HG02938 (cell line): ENCODE measurements around the gene CFLAR.
"Not testable (repeated sequence)": the region's sequence is repeated elsewhere in the genome, so short reads cannot be mapped to it uniquely, and the experiment has no call there.

Source experiments
- ATAC-seq: cut with Tn5 transposase; IDR thresholded peaks from one replicate; pipeline ENCODE4 v1.9.1; 2021; ENCODE audit warnings: mild to moderate bottlenecking, moderate library complexity; ENCODE audit not compliant: unreplicated experiment

The CFLAR gene

GRCh38 chr2:201116115-201116958 is at the start of gene CFLAR:
TSS of gene CFLAR (plus strand) at chr2:201116164. CDS start at chr2:201129866, 13,702 bp downstream.
- peak; percentile 24 for ATAC-seq

GRCh38 chr2:201070948-201071478 is 45.0 kb upstream of the CFLAR start:
- peak; percentile 16 for ATAC-seq

- peak; percentile 96 for ATAC-seq
Measured at GRCh38 chr2:201071479-201072200, 44.3 kb upstream of the CFLAR start, which contains the start of the genes HYCC2 and NDUFB3. TSS of gene HYCC2 (minus strand) at chr2:201071671. CDS start at chr2:201024009, 47,662 bp downstream. TSS of gene NDUFB3 (plus strand) at chr2:201072001. CDS start at chr2:201078883, 6,882 bp downstream.

- ATAC-seq: no peak
Measured at GRCh38 chr2:201072201-201072530, 43.8 kb upstream of the CFLAR start.

- no peak for ATAC-seq
Measured at GRCh38 chr2:201073071-201073470, 42.9 kb upstream of the CFLAR start.

GRCh38 chr2:201074996-201075395 is 41.0 kb upstream of the CFLAR start:
- no peak for ATAC-seq

- no peak for ATAC-seq
Measured at GRCh38 chr2:201084863-201085262, 31.1 kb upstream of the CFLAR start.

GRCh38 chr2:201090574-201090973 is 25.4 kb upstream of the CFLAR start:
- ATAC-seq: no peak

GRCh38 chr2:201093573-201093972 is 22.4 kb upstream of the CFLAR start:
- no peak for ATAC-seq

- no peak for ATAC-seq
Measured at GRCh38 chr2:201100497-201100896, 15.5 kb upstream of the CFLAR start.

- ATAC-seq: no peak
Measured at GRCh38 chr2:201105759-201106158, 10.2 kb upstream of the CFLAR start.

GRCh38 chr2:201107624-201108023 is 8.3 kb upstream of the CFLAR start:
- no peak for ATAC-seq

GRCh38 chr2:201108341-201108740 is 7.6 kb upstream of the CFLAR start:
- no peak for ATAC-seq

- ATAC-seq: no peak
Measured at GRCh38 chr2:201109186-201109585, 6.8 kb upstream of the CFLAR start.

- no peak for ATAC-seq
Measured at GRCh38 chr2:201110615-201111014, 5.3 kb upstream of the CFLAR start.

- ATAC-seq: no peak
Measured at GRCh38 chr2:201111096-201111495, 4.9 kb upstream of the CFLAR start.

- ATAC-seq: no peak
Measured at GRCh38 chr2:201114350-201114749, 1.6 kb upstream of the CFLAR start.

- ATAC-seq: no peak
Measured at GRCh38 chr2:201114846-201115245, 1.1 kb upstream of the CFLAR start.

GRCh38 chr2:201116959-201117734 is 1.2 kb downstream of the CFLAR start:
- peak; percentile 25 for ATAC-seq

GRCh38 chr2:201117735-201118094 is 1.8 kb downstream of the CFLAR start:
- not testable (repeated sequence) for ATAC-seq
